H1 (cell line): Measurements from ENCODE around the gene SKAP1. TPM values are rescaled to one million over a fixed set of nuclear protein-coding genes. Genes with fewer than 3 reads are reported as not detected.

Source experiments
- CTCF ChIA-PET: fragments of 300-600 bp; sonication (Branson Sonifier 250); formaldehyde crosslinking; loops from one replicate; lab custom pipeline; 2021; ENCODE audit not compliant: partially characterized antibody; lab: Charles Lee
- POLR2A ChIA-PET: fragments of 300-600 bp; sonication (Branson Sonifier 250); formaldehyde crosslinking; loops from one replicate; lab custom pipeline; 2021; ENCODE audit warnings: inconsistent platforms; ENCODE audit not compliant: partially characterized antibody; lab: Charles Lee
- DNase-seq, 2 experiments: peaks; one replicate each; pipeline versions ENCODE4 v3.0.0 to v3.0.0-alpha.2; 2010 to 2022; ENCODE audit warnings: low spot score in 2 of 2, low read depth in 1 of 2, mixed read lengths in 1 of 2
- FAIRE-seq: peaks from 2 replicates; lab custom pipeline; 2011; peaks lifted over from hg19 to GRCh38; lab: Jason Lieb, UNC
- H2AFZ ChIP-seq: 2 replicates; pipeline ENCODE4 v1.8.1; 2012; ENCODE audit warnings: low read length, inconsistent platforms
- H2AK5ac ChIP-seq: 2 replicates; pipeline ENCODE4 v1.6.1; 2013; ENCODE audit warnings: low read depth, low read length
- H2BK120ac ChIP-seq: replicated peaks from 2 replicates; pipeline ENCODE3; 2013; ENCODE audit warnings: low read depth, low read length, inconsistent platforms
- H2BK12ac ChIP-seq: 2 replicates; pipeline ENCODE4 v1.6.1; 2013; ENCODE audit warnings: low read depth, low read length
- H2BK15ac ChIP-seq: 2 replicates; pipeline ENCODE4 v1.6.1; 2013; ENCODE audit warnings: low read length
- H2BK20ac ChIP-seq: 2 replicates; pipeline ENCODE4 v1.6.1; 2013; ENCODE audit warnings: low read length
- H2BK5ac ChIP-seq: 2 replicates; pipeline ENCODE4 v1.6.1; 2013; ENCODE audit warnings: low read depth, low read length
- H3K14ac ChIP-seq: 2 replicates; pipeline ENCODE4 v1.6.1; 2013; ENCODE audit warnings: inconsistent platforms; ENCODE audit not compliant: insufficient read length
- H3K18ac ChIP-seq: 2 replicates; pipeline ENCODE4 v1.6.1; 2013; ENCODE audit warnings: low read length; ENCODE audit errors: extremely low read depth
- H3K23ac ChIP-seq: 2 replicates; pipeline ENCODE4 v1.6.1; 2013; ENCODE audit warnings: inconsistent platforms; ENCODE audit not compliant: insufficient read length
- H3K23me2 ChIP-seq: 2 replicates; pipeline ENCODE4 v1.6.1; 2013; ENCODE audit warnings: low read depth, low read length
- H3K27ac ChIP-seq: 2 replicates; pipeline ENCODE4 v1.6.1; 2011; ENCODE audit warnings: low read depth, low read length, inconsistent platforms
- H3K27me3 ChIP-seq, 4 experiments: replicated peaks in 1 of 4; 1 replicate in 1 of 4; 2 replicates in 3 of 4; pipeline versions ENCODE4 v1.6.1 to v1.8.1; 2011 to 2013; ENCODE audit warnings: low read length in 3 of 4, mild to moderate bottlenecking in 3 of 4, inconsistent platforms in 2 of 4, mixed read lengths in 2 of 4, moderate library complexity in 1 of 4; ENCODE audit not compliant: control insufficient read depth in 3 of 4, insufficient read depth in 3 of 4; ENCODE audit errors: extremely low read depth in 1 of 4
- H3K36me3 ChIP-seq, 4 experiments: 2 replicates each; pipeline versions ENCODE4 v1.6.1 to v1.8.1; 2011 to 2013; ENCODE audit warnings: mild to moderate bottlenecking in 4 of 4, low read length in 3 of 4, moderate library complexity in 2 of 4, control low read depth in 1 of 4, inconsistent platforms in 1 of 4; ENCODE audit not compliant: insufficient read depth in 4 of 4, control insufficient read depth in 2 of 4
- H3K4ac ChIP-seq: replicated peaks from 2 replicates; pipeline ENCODE3; 2013; ENCODE audit warnings: low read length, low read depth, mixed read lengths, inconsistent platforms; ENCODE audit not compliant: insufficient read length
- H3K4me1 ChIP-seq, 4 experiments: replicated peaks in 1 of 4; 1 replicate in 1 of 4; 2 replicates in 3 of 4; pipeline versions ENCODE4 v1.6.1 to v1.8.1; 2011 to 2013; ENCODE audit warnings: low read length in 3 of 4, inconsistent platforms in 2 of 4, mixed read lengths in 1 of 4; ENCODE audit not compliant: insufficient read depth in 4 of 4, control insufficient read depth in 3 of 4
- H3K4me2 ChIP-seq, 2 experiments: 2 replicates each; pipeline versions ENCODE4 v1.6.1 to v1.8.1; 2011 to 2013; ENCODE audit warnings: low read depth in 2 of 2, low read length in 2 of 2, control low read depth in 1 of 2, inconsistent platforms in 1 of 2, mild to moderate bottlenecking in 1 of 2; ENCODE audit not compliant: insufficient read depth in 1 of 2
- H3K4me3 ChIP-seq, 4 experiments: fragments of 200-600, 300-600 bp in 1 of 4; sonication (generic), shearing (Covaris generic), sonication (Bioruptor Twin) in 1 of 4; 2 replicates each; pipeline versions ENCODE4 v1.5.1 to v1.8.1; 2011 to 2016; ENCODE audit warnings: low read length in 4 of 4, low read depth in 3 of 4, control low read depth in 2 of 4, inconsistent platforms in 2 of 4, mild to moderate bottlenecking in 2 of 4, mixed read lengths in 1 of 4, moderate library complexity in 1 of 4; ENCODE audit not compliant: insufficient read depth in 2 of 4; ENCODE audit errors: extremely low read depth in 1 of 4
- H3K56ac ChIP-seq: replicated peaks from 2 replicates; pipeline ENCODE3; 2013; ENCODE audit warnings: low read depth, mild to moderate bottlenecking, mixed read lengths, low read length, inconsistent platforms; ENCODE audit not compliant: insufficient read length
- H3K79me1 ChIP-seq: 2 replicates; pipeline ENCODE4 v1.6.1; 2013; ENCODE audit warnings: low read depth, low read length, control low read depth
- H3K79me2 ChIP-seq, 2 experiments: 2 replicates each; pipeline versions ENCODE4 v1.6.1 to v1.8.1; 2012 to 2013; ENCODE audit warnings: low read length in 2 of 2, mild to moderate bottlenecking in 2 of 2, inconsistent platforms in 1 of 2; ENCODE audit not compliant: insufficient read depth in 2 of 2, control insufficient read depth in 1 of 2
- H3K9ac ChIP-seq, 4 experiments: replicated peaks in 1 of 4; 1 replicate in 1 of 4; 2 replicates in 3 of 4; pipeline versions ENCODE4 v1.6.1 to v1.8.1; 2011 to 2013; ENCODE audit warnings: low read depth in 3 of 4, low read length in 3 of 4, control low read depth in 2 of 4, mild to moderate bottlenecking in 2 of 4, moderate library complexity in 2 of 4, inconsistent platforms in 1 of 4; ENCODE audit errors: extremely low read depth in 1 of 4
- H3K9me3 ChIP-seq, 2 experiments: 2 replicates each; pipeline versions ENCODE4 v1.6.1 to v1.8.1; 2012 to 2013; ENCODE audit warnings: mild to moderate bottlenecking in 2 of 2, moderate library complexity in 2 of 2, control low read depth in 1 of 2, inconsistent platforms in 1 of 2, low read depth in 1 of 2, low read length in 1 of 2, mixed read lengths in 1 of 2; ENCODE audit not compliant: insufficient read depth in 2 of 2
- H4K20me1 ChIP-seq, 2 experiments: replicated peaks in 1 of 2; 2 replicates each; pipeline versions ENCODE3 to v1.8.1; 2011 to 2013; ENCODE audit warnings: inconsistent platforms in 2 of 2, low read length in 2 of 2, mild to moderate bottlenecking in 1 of 2; ENCODE audit not compliant: insufficient read depth in 2 of 2, control insufficient read depth in 1 of 2
- H4K5ac ChIP-seq: 2 replicates; pipeline ENCODE4 v1.6.1; 2013; ENCODE audit warnings: low read length, low read depth, mixed read lengths, inconsistent platforms; ENCODE audit not compliant: insufficient read length
- H4K8ac ChIP-seq: 2 replicates; pipeline ENCODE4 v1.8.0; 2013; ENCODE audit warnings: mild to moderate bottlenecking, moderate library complexity, low read length, inconsistent platforms; ENCODE audit not compliant: insufficient read depth; ENCODE audit errors: extremely low read depth
- H4K91ac ChIP-seq: replicated peaks from 2 replicates; pipeline ENCODE3; 2013; ENCODE audit warnings: low read length, mixed read lengths, inconsistent platforms; ENCODE audit not compliant: insufficient read length
- CBX8 ChIP-seq: fragments of 300-800, 300-1000 bp; sonication (generic); IDR thresholded peaks from 2 replicates; pipeline ENCODE4 v1.7.1; 2016; ENCODE audit warnings: low read depth, low read length, borderline replicate concordance
- EGR1 ChIP-seq: IDR thresholded peaks from 2 replicates; pipeline ENCODE4 v1.6.1; 2011; ENCODE audit warnings: low read depth, low read length, borderline replicate concordance
- FOSL1 ChIP-seq: IDR thresholded peaks from 2 replicates; pipeline ENCODE4 v1.6.1; 2011; ENCODE audit warnings: mild to moderate bottlenecking, low read depth, low read length, moderate library complexity; ENCODE audit not compliant: insufficient read depth
- POLR2AphosphoS5 ChIP-seq: IDR thresholded peaks from 2 replicates; pipeline ENCODE4 v1.6.1; 2011; ENCODE audit warnings: low read depth, low read length
- SAP30 ChIP-seq: fragments of 300-600 bp; sonication (generic); IDR thresholded peaks from 2 replicates; pipeline ENCODE4 v1.7.1; 2012; ENCODE audit warnings: low read length, moderate library complexity, mild to moderate bottlenecking, inconsistent platforms; ENCODE audit not compliant: insufficient read depth, insufficient replicate concordance
- SIRT6 ChIP-seq: IDR thresholded peaks from one replicate; pipeline ENCODE4 v1.7.1; 2012; ENCODE audit warnings: low read length, inconsistent platforms
- SIX5 ChIP-seq: IDR thresholded peaks from 2 replicates; pipeline ENCODE4 v1.6.1; 2011; ENCODE audit warnings: mild to moderate bottlenecking, low read depth, low read length
- SP4 ChIP-seq: IDR thresholded peaks from 2 replicates; pipeline ENCODE4 v1.6.1; 2012; ENCODE audit warnings: low read length, inconsistent platforms
- SUZ12 ChIP-seq: fragments of 200-600 bp; sonication (generic); IDR thresholded peaks from 2 replicates; pipeline ENCODE4 v1.6.1; 2012; ENCODE audit warnings: mild to moderate bottlenecking, inconsistent platforms, low read length, moderate library complexity, mixed read lengths
- TEAD4 ChIP-seq: IDR thresholded peaks from 2 replicates; pipeline ENCODE4 v1.6.1; 2012; ENCODE audit warnings: low read depth, low read length, inconsistent platforms, mixed read lengths
- YY1 ChIP-seq: IDR thresholded peaks from 2 replicates; pipeline ENCODE4 v1.6.1; 2011; ENCODE audit warnings: low read depth, mild to moderate bottlenecking, low read length
- WGBS, 2 experiments: shearing (Covaris generic) in 1 of 2; methylation state at CpG; one replicate each; pipeline versions ENCODE4 v1.1.6 to v1.1.7; 2013 to 2015; ENCODE audit warnings: low lambda C conversion rate in 2 of 2, mixed read lengths in 2 of 2, inconsistent platforms in 1 of 2, low coverage in 1 of 2, missing lambda C conversion rate in 1 of 2; ENCODE audit not compliant: insufficient replicate concordance in 2 of 2, insufficient coverage in 1 of 2, insufficient read length in 1 of 2; ENCODE audit errors: extremely low coverage in 1 of 2, missing lambda C conversion rate in 1 of 2; 5-methylcytosine and 5-hydroxymethylcytosine counted together
- polyA plus RNA-seq, 7 experiments: library from polyadenylated mRNA; depleted of rRNA in 3 of 7; stranded (reverse) in 5 of 7; unstranded in 2 of 7; fragments of >200 nt in 5 of 7; fragments of 200-250 nt in 2 of 7; gene quantifications; 1 replicate in 5 of 7; 2 replicates in 1 of 7; 4 replicates in 1 of 7; pipeline versions ENCODE4 v1.2.1 to v1.2.3, GENCODE V29; 2011 to 2013; ENCODE audit warnings: missing spikeins in 2 of 7, mixed read lengths in 2 of 7
- total RNA-seq: library from RNA; stranded (reverse); fragmentation: NEBNext Ultra II Directional; extraction: Animal tissue kit (Norgen Biotek cat#: 25700); gene quantifications from 2 replicates; pipeline ENCODE4 v1.2.1, GENCODE V29; 2021
- TF ChIP-seq, protein P1 (sequence below), 3 experiments: IDR thresholded peaks; 1 replicate in 2 of 3; 2 replicates in 1 of 3; pipeline versions ENCODE4 v1.5.1 to v1.6.1; 2011; ENCODE audit warnings: low read length in 3 of 3, mild to moderate bottlenecking in 3 of 3, inconsistent platforms in 2 of 3, low read depth in 1 of 3, moderate library complexity in 1 of 3; ENCODE audit not compliant: insufficient read depth in 1 of 3; ENCODE audit errors: control extremely low read depth in 1 of 3

Gene SKAP1
- total and polyA plus RNA-seq, 2 of the 8 experiments (the other 6 are each of a cell fraction or from before 2014, with no cell fraction given), result not detected

DNA sequence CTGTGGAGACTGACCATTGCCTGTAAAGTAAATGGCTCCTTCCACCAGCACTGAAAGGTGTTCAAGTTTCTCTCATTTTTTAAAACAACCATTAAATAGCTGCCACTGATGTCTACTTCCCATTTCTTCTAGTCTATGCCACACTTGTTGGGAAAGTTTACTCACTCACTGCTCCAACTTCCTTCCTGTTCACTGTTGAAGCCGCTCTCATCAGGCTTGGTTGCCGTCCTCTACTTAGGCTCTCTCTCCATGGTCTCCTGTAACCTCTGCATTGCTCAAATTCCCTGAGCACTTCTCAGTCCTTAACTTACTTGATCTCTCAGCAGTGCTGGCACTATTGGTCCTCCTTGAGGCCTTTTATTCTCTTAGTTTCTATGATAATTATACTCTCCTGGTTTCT is 290.1 kb downstream of the SKAP1 start:
- H3K56ac ChIP-seq, result no peak overlapping the region
- no peak overlapping the region for H2BK5ac ChIP-seq
- H2BK120ac ChIP-seq, result no peak overlapping the region
- no peak overlapping the region for H3K4me3 ChIP-seq
- H2AFZ ChIP-seq, result no peak overlapping the region
- no peaks in the 10 kb centered on the region for H3K9me3 ChIP-seq
- POLR2A ChIA-PET, result interaction anchor here (1.3 kb wide), 1 partner anchor 91 kb away, joined by 3 read pairs; the partner anchor contains the start of gene NFE2L1
- H2BK15ac ChIP-seq, result no peak overlapping the region
- WGBS, 2 experiments, result 91% methylated on average over 2 of the region's 2 CpGs; no CpG with 5 or more reads in 1 of the 2 experiments
- no peak overlapping the region for H3K9ac ChIP-seq
- CTCF ChIA-PET, result interaction anchor here (0.6 to 1.6 kb wide), 7 partner anchors 26 to 478 kb away, joined by 3 to 8 read pairs (median 3); no protein-coding TSS in a partner anchor
- H3K23ac ChIP-seq, result no peak overlapping the region
- no peak overlapping the region for H4K91ac ChIP-seq
- H4K20me1 ChIP-seq, result no peaks in the 10 kb centered on the region
- H3K27me3 ChIP-seq, result no peaks in the 10 kb centered on the region
- no peak overlapping the region for H2BK12ac ChIP-seq
- H4K5ac ChIP-seq, result no peak overlapping the region
- H3K79me2 ChIP-seq, result no peaks in the 10 kb centered on the region
- no peak overlapping the region for H3K18ac ChIP-seq
- no peak overlapping the region for H3K4ac ChIP-seq
- no peaks in the 10 kb centered on the region for H3K4me1 ChIP-seq
- no peak overlapping the region for H3K14ac ChIP-seq
- no peak for FAIRE-seq
- H2BK20ac ChIP-seq, result no peak overlapping the region
- TF ChIP-seq YY1, result no peak
- TF ChIP-seq SP4, result no peak
- TF ChIP-seq SIRT6, result no peak
- TF ChIP-seq FOSL1, result no peak
- no peak for TF ChIP-seq EGR1
- TF ChIP-seq, protein P1, sequence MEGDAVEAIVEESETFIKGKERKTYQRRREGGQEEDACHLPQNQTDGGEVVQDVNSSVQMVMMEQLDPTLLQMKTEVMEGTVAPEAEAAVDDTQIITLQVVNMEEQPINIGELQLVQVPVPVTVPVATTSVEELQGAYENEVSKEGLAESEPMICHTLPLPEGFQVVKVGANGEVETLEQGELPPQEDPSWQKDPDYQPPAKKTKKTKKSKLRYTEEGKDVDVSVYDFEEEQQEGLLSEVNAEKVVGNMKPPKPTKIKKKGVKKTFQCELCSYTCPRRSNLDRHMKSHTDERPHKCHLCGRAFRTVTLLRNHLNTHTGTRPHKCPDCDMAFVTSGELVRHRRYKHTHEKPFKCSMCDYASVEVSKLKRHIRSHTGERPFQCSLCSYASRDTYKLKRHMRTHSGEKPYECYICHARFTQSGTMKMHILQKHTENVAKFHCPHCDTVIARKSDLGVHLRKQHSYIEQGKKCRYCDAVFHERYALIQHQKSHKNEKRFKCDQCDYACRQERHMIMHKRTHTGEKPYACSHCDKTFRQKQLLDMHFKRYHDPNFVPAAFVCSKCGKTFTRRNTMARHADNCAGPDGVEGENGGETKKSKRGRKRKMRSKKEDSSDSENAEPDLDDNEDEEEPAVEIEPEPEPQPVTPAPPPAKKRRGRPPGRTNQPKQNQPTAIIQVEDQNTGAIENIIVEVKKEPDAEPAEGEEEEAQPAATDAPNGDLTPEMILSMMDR (IDR thresholded peaks at IDR 0.05; ENCODE audit: control extremely low read depth in 1 of 3, insufficient read depth in 1 of 3, low read depth in 1 of 3, low read length in 3 of 3), result no peak
- no peak for TF ChIP-seq SAP30
- TF ChIP-seq SIX5, result no peak
- TF ChIP-seq POLR2AphosphoS5, result no peak
- no peak for TF ChIP-seq CBX8
- TF ChIP-seq SUZ12, result no peak
- TF ChIP-seq TEAD4, result no peak
- H3K79me1 ChIP-seq, result no peaks in the 10 kb centered on the region
- no peaks in the 10 kb centered on the region for H3K23me2 ChIP-seq
- no peak for DNase-seq
- H2AK5ac ChIP-seq, result no peak overlapping the region
- H3K4me2 ChIP-seq, result no peak overlapping the region
- H3K36me3 ChIP-seq, result no peaks in the 10 kb centered on the region
- no peak overlapping the region for H4K8ac ChIP-seq
- no peak overlapping the region for H3K27ac ChIP-seq
